ENCODE results near the gene VPS4A.

VPS4A gene

DNA sequence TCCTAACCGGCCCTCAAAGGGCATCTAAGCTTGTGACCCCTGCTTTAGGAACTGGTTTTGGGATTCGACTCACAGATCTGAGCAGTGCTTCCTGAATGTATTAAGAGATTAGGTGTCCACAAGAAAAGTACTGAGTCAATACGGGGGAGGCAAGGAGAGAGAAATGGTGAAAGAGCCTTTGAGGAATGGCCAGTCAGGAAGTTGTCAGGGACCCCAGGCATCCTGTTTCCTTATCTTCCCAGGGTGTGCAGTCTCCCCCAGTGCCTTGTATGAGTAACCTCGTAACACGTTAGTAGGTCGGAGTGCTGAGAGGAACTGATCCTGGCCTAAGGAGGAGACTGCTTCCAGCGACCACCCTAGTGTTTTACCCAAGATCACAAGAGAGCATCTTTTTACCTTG, 56.8 kb downstream of the VPS4A start:
- no peak overlapping the region for H2BK5ac ChIP-seq (ENCODE audit: low read length)
- no CpG with 5 or more reads among the region's 7 CpGs for whole genome bisulfite sequencing, 2 donors (ENCODE audit: extremely low coverage in 2 of 2, insufficient read length in 2 of 2, insufficient replicate concordance in 1 of 2)
- H3K14ac ChIP-seq (ENCODE audit: low read length) = no peak overlapping the region
- no peak overlapping the region for H2BK12ac ChIP-seq (ENCODE audit: low read length)
- no peak overlapping the region for H3K18ac ChIP-seq (ENCODE audit: low read length)
- no peak overlapping the region for H2AFZ ChIP-seq (ENCODE audit: low read length)
- H3K4me1 ChIP-seq (ENCODE audit: control insufficient read depth in 2 of 2, insufficient read depth in 1 of 2, low read depth in 1 of 2, low read length in 2 of 2) = no peaks in the 10 kb centered on the region
- H3K9ac ChIP-seq (ENCODE audit: low read depth, low read length, poor library complexity) = no peak overlapping the region
- no peak overlapping the region for H3K23ac ChIP-seq (ENCODE audit: low read depth, low read length, poor library complexity)
- no peaks in the 10 kb centered on the region for H3K27me3 ChIP-seq (ENCODE audit: control insufficient read depth in 3 of 3, insufficient read depth in 3 of 3, low read depth in 1 of 3, low read length in 3 of 3)
- no peak overlapping the region for H3K4ac ChIP-seq (ENCODE audit: low read length)
- H2BK15ac ChIP-seq (ENCODE audit: low read length) = no peak overlapping the region
- peaks cover 51 to 97% of the 10 kb centered on the region in 2 donors for H3K36me3 ChIP-seq (replicated peaks in 1 of 2; ENCODE audit: control insufficient read depth in 2 of 2, insufficient read depth in 2 of 2, low read length in 2 of 2)
- no peak overlapping the region for H4K91ac ChIP-seq (ENCODE audit: low read depth, low read length, poor library complexity)
- H3K79me1 ChIP-seq (ENCODE audit: low read depth, low read length) = no peaks in the 10 kb centered on the region
- no peak overlapping the region for H4K8ac ChIP-seq (ENCODE audit: low read depth, low read length)
- H3K9me3 ChIP-seq (replicated peaks in 1 of 2; ENCODE audit: control insufficient read depth in 2 of 2, insufficient read depth in 1 of 2, low read depth in 1 of 2, low read length in 2 of 2) = no peaks in the 10 kb centered on the region
- no peak overlapping the region for H3K4me2 ChIP-seq (ENCODE audit: insufficient read depth, low read length, poor library complexity, severe bottlenecking)
- H2AK5ac ChIP-seq (ENCODE audit: low read depth, low read length) = no peak overlapping the region
- H3K4me3 ChIP-seq (ENCODE audit: low read length in 2 of 2) = no peak overlapping the region
- no peak overlapping the region for H3K27ac ChIP-seq (replicated peaks; ENCODE audit: low read length)
- no peak overlapping the region for H2BK120ac ChIP-seq (ENCODE audit: low read depth, low read length)
- DNase-seq (ENCODE audit: low spot score) = no peak

DNA sequence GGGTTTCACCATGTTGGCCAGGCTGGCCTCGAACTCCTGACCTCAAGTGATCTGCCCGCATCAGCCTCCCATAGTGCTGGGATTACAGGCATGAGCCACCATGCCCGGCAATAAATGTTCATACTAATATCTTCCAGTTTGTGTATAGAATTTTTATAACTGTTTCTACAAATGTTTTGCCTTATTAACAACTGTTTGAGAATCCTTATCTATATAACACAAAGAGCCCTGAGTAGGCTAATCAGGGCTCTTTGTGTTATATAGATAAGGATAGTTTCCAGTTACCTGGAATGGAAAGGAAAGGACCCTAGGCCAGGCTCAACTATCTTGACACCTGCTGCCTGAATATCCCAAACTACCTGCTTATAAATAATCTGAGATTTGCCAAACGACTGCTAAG, 57.7 kb downstream of the VPS4A start:
- Histone ChIP-seq H3K36me3 (replicated peaks in 1 of 2; ENCODE audit: control insufficient read depth in 2 of 2, insufficient read depth in 2 of 2, low read length in 2 of 2) (peaks cover 47 to 97% of the 10 kb centered on the region in 2 donors), H4K8ac (ENCODE audit: low read depth, low read length) (no peak overlapping the region), H3K18ac (ENCODE audit: low read length) (no peak overlapping the region), H3K27me3 (ENCODE audit: control insufficient read depth in 3 of 3, insufficient read depth in 3 of 3, low read depth in 1 of 3, low read length in 3 of 3) (no peaks in the 10 kb centered on the region), H3K23ac (ENCODE audit: low read depth, low read length, poor library complexity) (no peak overlapping the region), H2BK5ac (ENCODE audit: low read length) (no peak overlapping the region), H3K14ac (ENCODE audit: low read length) (no peak overlapping the region), H2AFZ (ENCODE audit: low read length) (no peak overlapping the region), H3K4me2 (ENCODE audit: insufficient read depth, low read length, poor library complexity, severe bottlenecking) (no peak overlapping the region), H3K79me1 (ENCODE audit: low read depth, low read length) (no peaks in the 10 kb centered on the region), H3K9ac (ENCODE audit: low read depth, low read length, poor library complexity) (no peak overlapping the region), H3K9me3 (replicated peaks in 1 of 2; ENCODE audit: control insufficient read depth in 2 of 2, insufficient read depth in 1 of 2, low read depth in 1 of 2, low read length in 2 of 2) (no peaks in the 10 kb centered on the region), H4K91ac (ENCODE audit: low read depth, low read length, poor library complexity) (no peak overlapping the region), H3K27ac (replicated peaks; ENCODE audit: low read length) (no peak overlapping the region), H2AK5ac (ENCODE audit: low read depth, low read length) (no peak overlapping the region), H3K4me3 (ENCODE audit: low read length in 2 of 2) (no peak overlapping the region), H3K4me1 (ENCODE audit: control insufficient read depth in 2 of 2, insufficient read depth in 1 of 2, low read depth in 1 of 2, low read length in 2 of 2) (no peaks in the 10 kb centered on the region), H3K4ac (ENCODE audit: low read length) (no peak overlapping the region), H2BK15ac (ENCODE audit: low read length) (no peak overlapping the region), H2BK12ac (ENCODE audit: low read length) (no peak overlapping the region), H2BK120ac (ENCODE audit: low read depth, low read length) (no peak overlapping the region)
- no peak for DNase-seq (ENCODE audit: low spot score)
- no CpG with 5 or more reads among the region's 4 CpGs for WGBS, 2 donors (ENCODE audit: extremely low coverage in 2 of 2, insufficient read length in 2 of 2, insufficient replicate concordance in 1 of 2)

DNA sequence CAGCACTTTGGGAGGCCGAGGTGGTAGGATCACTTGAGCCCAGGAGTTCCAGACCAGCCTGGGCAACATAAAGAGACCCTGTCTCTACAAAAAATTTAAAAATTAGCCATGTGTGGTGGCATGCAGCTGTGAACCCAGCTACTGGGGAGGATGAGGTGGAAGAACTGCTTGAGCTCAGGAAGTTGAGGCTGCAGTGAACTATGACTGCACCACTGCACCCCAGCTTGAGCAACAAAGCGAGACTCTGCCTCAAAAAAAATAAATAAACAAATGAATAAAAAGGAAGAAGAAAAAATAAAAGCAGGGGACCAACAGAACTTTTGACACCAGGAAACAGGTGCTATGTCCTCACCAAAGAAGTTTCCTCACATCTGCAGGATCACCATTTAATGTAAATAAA, 60.4 kb downstream of the VPS4A start:
- Histone ChIP-seq H2BK15ac (ENCODE audit: low read length) (no peak overlapping the region), H2AK5ac (ENCODE audit: low read depth, low read length) (no peak overlapping the region), H3K23ac (ENCODE audit: low read depth, low read length, poor library complexity) (no peak overlapping the region), H2BK12ac (ENCODE audit: low read length) (no peak overlapping the region), H3K4me2 (ENCODE audit: insufficient read depth, low read length, poor library complexity, severe bottlenecking) (no peak overlapping the region), H3K4me3 (ENCODE audit: low read length in 2 of 2) (no peak overlapping the region), H3K9me3 (replicated peaks in 1 of 2; ENCODE audit: control insufficient read depth in 2 of 2, insufficient read depth in 1 of 2, low read depth in 1 of 2, low read length in 2 of 2) (no peaks in the 10 kb centered on the region), H3K14ac (ENCODE audit: low read length) (no peak overlapping the region), H3K36me3 (replicated peaks in 1 of 2; ENCODE audit: control insufficient read depth in 2 of 2, insufficient read depth in 2 of 2, low read length in 2 of 2) (peaks cover 37 to 96% of the 10 kb centered on the region in 2 donors), H3K4me1 (ENCODE audit: control insufficient read depth in 2 of 2, insufficient read depth in 1 of 2, low read depth in 1 of 2, low read length in 2 of 2) (no peaks in the 10 kb centered on the region), H2AFZ (ENCODE audit: low read length) (no peak overlapping the region), H3K79me1 (ENCODE audit: low read depth, low read length) (no peaks in the 10 kb centered on the region), H2BK5ac (ENCODE audit: low read length) (no peak overlapping the region), H3K18ac (ENCODE audit: low read length) (no peak overlapping the region), H2BK120ac (ENCODE audit: low read depth, low read length) (no peak overlapping the region), H4K91ac (ENCODE audit: low read depth, low read length, poor library complexity) (no peak overlapping the region), H3K27me3 (ENCODE audit: control insufficient read depth in 3 of 3, insufficient read depth in 3 of 3, low read depth in 1 of 3, low read length in 3 of 3) (no peaks in the 10 kb centered on the region), H3K4ac (ENCODE audit: low read length) (no peak overlapping the region), H3K9ac (ENCODE audit: low read depth, low read length, poor library complexity) (no peak overlapping the region), H3K27ac (replicated peaks; ENCODE audit: low read length) (no peak overlapping the region), H4K8ac (ENCODE audit: low read depth, low read length) (no peak overlapping the region)
- WGBS, 2 donors (ENCODE audit: extremely low coverage in 2 of 2, insufficient read length in 2 of 2, insufficient replicate concordance in 1 of 2) = no CpG with 5 or more reads among the region's 2 CpGs
- no peak for DNase-seq (ENCODE audit: low spot score)

DNA sequence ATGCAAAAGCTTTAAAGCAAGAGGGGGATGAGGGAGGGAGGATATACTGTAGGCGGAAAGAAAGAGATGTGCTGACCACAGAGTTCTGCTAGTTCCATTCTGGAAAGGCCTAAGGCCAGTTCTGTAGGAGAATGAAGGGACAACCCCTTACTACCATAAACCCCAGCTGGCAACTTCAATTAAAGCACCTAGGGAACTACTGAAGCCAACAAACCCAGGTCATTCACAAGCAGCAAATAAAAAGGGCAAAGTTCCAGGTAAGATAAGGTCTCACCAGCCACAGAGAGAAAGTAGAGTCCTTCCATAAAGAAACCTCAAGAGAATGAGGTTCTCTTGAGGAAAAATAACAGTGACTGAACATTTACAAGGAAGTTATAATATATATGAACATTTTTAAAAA, 61.9 kb downstream of the VPS4A start:
- Histone ChIP-seq H4K91ac (ENCODE audit: low read depth, low read length, poor library complexity) (no peak overlapping the region), H3K9me3 (replicated peaks in 1 of 2; ENCODE audit: control insufficient read depth in 2 of 2, insufficient read depth in 1 of 2, low read depth in 1 of 2, low read length in 2 of 2) (no peaks in the 10 kb centered on the region), H3K9ac (ENCODE audit: low read depth, low read length, poor library complexity) (no peak overlapping the region), H3K36me3 (replicated peaks in 1 of 2; ENCODE audit: control insufficient read depth in 2 of 2, insufficient read depth in 2 of 2, low read length in 2 of 2) (peaks cover 24 to 92% of the 10 kb centered on the region in 2 donors), H3K14ac (ENCODE audit: low read length) (no peak overlapping the region), H3K27me3 (ENCODE audit: control insufficient read depth in 3 of 3, insufficient read depth in 3 of 3, low read depth in 1 of 3, low read length in 3 of 3) (no peaks in the 10 kb centered on the region), H2AK5ac (ENCODE audit: low read depth, low read length) (no peak overlapping the region), H3K27ac (replicated peaks; ENCODE audit: low read length) (no peak overlapping the region), H3K23ac (ENCODE audit: low read depth, low read length, poor library complexity) (no peak overlapping the region), H3K4me2 (ENCODE audit: insufficient read depth, low read length, poor library complexity, severe bottlenecking) (no peak overlapping the region), H2AFZ (ENCODE audit: low read length) (no peak overlapping the region), H2BK15ac (ENCODE audit: low read length) (no peak overlapping the region), H3K18ac (ENCODE audit: low read length) (no peak overlapping the region), H3K4ac (ENCODE audit: low read length) (no peak overlapping the region), H3K4me3 (ENCODE audit: low read length in 2 of 2) (no peak overlapping the region), H4K8ac (ENCODE audit: low read depth, low read length) (no peak overlapping the region), H3K4me1 (ENCODE audit: control insufficient read depth in 2 of 2, insufficient read depth in 1 of 2, low read depth in 1 of 2, low read length in 2 of 2) (no peaks in the 10 kb centered on the region), H3K79me1 (ENCODE audit: low read depth, low read length) (no peaks in the 10 kb centered on the region), H2BK120ac (ENCODE audit: low read depth, low read length) (no peak overlapping the region), H2BK5ac (ENCODE audit: low read length) (no peak overlapping the region), H2BK12ac (ENCODE audit: low read length) (no peak overlapping the region)
- no CpG with 5 or more reads among the region's 1 CpG for WGBS, 2 donors (ENCODE audit: extremely low coverage in 2 of 2, insufficient read length in 2 of 2, insufficient replicate concordance in 1 of 2)
- DNase-seq (ENCODE audit: low spot score) = no peak
